GM18867 (cell line): Measurements from ENCODE around the gene TCEAL8.
A peak's percentile ranks its signal among the peaks of the same experiment; 100 is the strongest.

Source experiments
- ATAC-seq: cut with Tn5 transposase; IDR thresholded peaks from one replicate; pipeline ENCODE4 v1.9.1; 2021; ENCODE audit warnings: mild to moderate bottlenecking, moderate library complexity; ENCODE audit not compliant: unreplicated experiment

The TCEAL8 gene

GRCh38 chrX:103215425-103215991 lies 39.4 kb downstream of the TCEAL8 start:
- no peak for ATAC-seq

- ATAC-seq, result peak; percentile 50
These were observed 40.0 kb downstream of the TCEAL8 start, which contains the start of gene BEX4 for GRCh38 chrX:103214870-103215424. Gene BEX4, plus strand, starts transcription at chrX:103215108. Its CDS starts 1,046 bp downstream, at chrX:103216154.

- no peak for ATAC-seq
These were observed 42.1 kb downstream of the TCEAL8 start for GRCh38 chrX:103212749-103213457.

GRCh38 chrX:103211012-103211715 lies 43.8 kb downstream of the TCEAL8 start:
- peak; percentile 65 for ATAC-seq

- ATAC-seq, result no peak
These were observed 44.9 kb downstream of the TCEAL8 start for GRCh38 chrX:103210056-103210455.
